Endometrial microvascular endothelial cells (primary cell): ENCODE data around the gene S100A4. TPM values are rescaled to one million over a fixed set of nuclear protein-coding genes. Genes with fewer than 3 reads are reported as not detected.

Source experiments
- in situ Hi-C: cut with HindIII; loops from 2 replicates; pipeline ENCODE4 v1.10.0; 2017; ENCODE audit warnings: low sequenced_read_pairs, low pct_unique_long_range_greater_than_20kb; ENCODE audit errors: inconsistent ontology term
- total RNA-seq: library from RNA; depleted of rRNA; stranded (reverse); fragments of >200 nt; gene quantifications from one replicate; pipeline ENCODE4 v1.2.3, GENCODE V29; 2015; ENCODE audit errors: inconsistent ontology term

Gene S100A4
- total RNA-seq, 1 donor from 2014 or later, result 9.4 TPM

DNA sequence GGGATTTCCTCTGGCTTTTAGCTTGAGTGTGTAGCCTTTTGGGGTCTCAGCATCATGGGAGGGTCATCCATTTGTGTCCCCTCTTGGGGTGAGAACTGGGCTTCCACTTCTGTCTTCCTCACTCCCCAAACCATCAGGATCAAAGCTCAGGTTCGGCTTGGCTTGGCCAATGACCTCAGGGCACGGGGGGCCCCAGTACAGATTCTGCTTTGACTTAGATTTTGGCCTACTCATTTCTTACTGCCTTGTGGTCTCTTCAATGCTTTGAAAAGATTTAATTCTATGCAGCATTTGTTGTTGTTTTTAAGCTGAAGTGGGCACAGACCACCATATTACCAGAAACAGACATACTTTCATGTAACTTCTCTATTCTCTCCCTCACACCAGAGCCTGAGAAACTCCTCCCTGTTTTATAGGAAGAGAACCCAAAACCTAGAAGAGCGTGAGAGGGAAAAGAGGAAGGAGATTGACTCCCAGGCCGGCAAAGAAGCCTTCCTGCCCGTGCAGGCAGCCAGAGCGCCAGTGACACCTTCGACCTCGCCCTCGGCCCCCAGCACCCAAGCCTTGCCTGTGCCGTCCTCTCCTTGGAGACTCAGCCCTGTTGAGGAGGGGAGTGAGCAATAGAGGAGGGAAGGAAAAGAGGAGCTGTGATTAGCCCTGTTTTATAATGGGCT, 5.4 kb upstream of the S100A4 start:
- in situ Hi-C loops, result no loop called here

DNA sequence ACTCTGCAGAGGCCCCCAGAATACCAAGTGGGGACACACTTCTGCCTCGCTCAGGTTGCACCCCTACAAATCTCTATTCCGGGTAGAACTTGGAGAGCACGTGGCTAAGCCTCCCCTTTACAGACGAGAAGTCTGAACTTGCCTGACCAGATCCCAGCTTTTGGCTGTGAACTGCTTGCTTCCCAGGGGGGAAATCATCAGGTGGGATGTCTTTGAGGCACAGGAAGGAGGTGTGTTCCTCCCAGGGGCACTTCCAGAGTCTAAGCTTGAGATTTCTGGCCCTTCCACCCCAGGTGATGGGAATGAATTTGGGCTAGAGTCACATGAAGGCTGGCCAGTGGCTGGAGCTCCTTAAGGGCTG, 4.8 kb upstream of the S100A4 start:
- in situ Hi-C loops, result no loop called here

DNA sequence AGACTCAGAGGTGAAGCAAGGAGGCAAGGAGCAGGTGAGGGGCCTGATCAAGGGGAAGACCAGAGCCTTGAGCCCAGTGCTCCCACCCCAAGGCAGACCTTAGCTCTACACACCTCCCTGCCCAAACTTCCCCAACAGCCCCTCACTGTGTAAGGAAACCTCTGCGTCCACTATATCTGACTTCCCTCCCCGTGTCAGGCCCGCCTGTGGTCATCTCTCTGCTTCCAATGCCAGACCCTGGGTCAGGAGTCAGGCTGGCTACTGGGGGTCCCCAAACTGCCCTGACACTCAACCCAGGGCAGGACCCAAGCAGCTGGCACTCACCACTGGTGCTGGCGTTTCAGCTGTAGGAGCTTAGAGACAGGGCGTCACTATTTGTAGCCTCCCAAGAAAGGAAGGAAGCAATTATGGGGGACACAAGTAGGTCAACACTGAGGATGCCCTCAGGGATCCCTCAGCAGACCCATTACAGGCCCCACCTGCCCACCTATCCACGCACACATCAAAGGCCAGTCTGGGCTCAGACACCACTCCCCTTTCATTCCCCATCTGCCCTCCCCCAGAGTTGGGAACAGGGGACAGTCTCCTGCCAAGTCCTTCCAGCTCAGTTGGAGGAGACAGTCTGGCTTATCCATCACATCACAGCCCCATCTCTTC, 4.3 kb upstream of the S100A4 start:
- in situ Hi-C loops, result no loop called here

DNA sequence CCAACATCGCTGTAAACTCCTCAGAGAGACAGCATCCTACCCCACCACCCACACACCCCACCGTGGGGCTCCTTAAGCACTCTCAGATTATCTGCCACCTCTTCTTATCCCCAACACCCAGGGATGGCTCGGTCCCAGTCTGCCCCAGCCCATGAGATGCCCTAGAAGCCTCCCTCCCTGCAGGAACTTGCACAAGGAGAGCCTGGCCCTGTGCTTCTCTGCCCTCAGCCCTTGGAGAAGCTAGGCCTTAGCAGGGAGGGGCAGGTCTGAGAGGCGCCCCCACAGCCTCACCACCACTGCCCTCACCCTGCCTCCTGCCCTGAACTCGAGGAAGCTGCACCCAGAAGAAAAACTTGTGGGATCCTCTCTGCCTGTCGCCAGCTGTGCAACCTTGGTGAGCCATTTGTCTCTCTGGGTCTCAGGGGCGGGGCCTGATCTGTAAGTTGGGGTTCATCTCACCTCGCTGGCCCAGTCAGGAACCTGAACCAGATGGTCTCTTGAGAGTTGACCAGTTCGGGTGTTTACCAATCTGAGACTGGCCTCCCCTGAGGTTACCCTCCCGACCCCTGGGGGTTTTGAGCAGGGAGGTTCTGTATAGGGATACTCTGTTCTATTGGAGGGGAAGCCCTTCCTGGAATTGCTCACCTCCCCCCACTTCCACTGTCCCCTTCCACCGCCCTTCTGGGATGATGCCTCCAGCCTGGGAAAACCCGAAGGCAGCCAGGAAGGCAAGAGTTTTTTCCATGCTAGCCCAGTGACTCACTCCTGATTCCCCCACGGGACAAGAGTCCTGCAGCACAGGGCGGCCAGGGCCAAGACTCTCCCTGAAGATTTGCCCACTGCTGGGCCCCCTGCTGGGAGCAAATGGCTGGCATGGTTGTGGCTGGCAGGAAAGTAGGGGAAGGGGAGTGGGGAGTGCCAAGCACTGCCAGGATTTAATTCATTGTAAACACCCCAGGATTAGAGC, 3.4 kb upstream of the S100A4 start, which contains the start of gene S100A3:
TSS of gene S100A3 (minus strand) at position 537 of the 967 bp plus-strand sequence. CDS start 773 bp downstream, outside the sequence.
- in situ Hi-C loops, result no loop called here

DNA sequence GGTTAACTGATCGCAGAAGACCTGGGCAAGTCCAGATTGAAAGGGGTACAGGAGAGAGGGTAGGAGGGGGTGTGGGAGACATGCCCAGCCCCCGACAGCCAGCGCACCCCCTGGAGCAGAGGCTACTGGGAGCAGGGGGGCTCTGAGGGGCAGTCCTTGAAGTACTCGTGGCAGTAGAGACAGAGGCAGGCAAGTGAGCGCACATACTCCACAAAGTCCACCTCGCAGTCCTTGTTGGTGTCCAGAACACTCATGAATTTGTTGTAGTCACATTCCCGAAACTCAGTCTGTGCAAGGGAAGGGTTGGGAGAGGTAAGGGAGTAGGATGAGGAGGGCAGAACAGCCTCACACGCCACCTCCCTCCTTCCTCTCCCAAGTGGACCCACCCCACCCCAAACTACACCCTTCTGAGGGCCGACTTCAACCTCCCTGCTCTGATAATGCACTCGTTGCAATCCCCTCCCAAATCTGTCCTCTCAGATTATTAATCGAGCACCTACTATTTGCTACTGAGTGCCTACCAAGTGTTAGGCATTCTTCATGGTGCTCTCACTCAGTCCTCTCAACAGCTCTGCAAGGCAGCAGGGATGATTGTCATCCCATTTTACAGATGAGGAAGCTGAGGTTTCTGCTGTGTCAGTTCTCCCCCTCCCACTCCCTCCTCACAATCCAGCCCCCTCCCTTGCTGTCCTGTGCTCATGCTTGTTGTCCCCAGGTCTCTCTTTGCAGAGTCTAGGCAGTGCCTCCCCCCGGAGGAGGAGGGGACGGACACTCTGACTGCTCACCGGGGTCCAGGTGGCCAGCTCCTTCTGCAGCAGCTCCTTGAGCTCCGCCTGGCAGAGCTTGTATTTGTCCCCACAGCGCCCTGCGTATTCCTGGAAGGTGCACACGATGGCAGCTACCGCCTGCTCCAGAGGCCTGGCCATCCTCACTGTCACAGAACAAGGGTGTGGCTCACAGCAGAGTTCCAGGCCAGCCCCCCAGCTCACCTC, 2.2 kb upstream of the S100A4 start:
- in situ Hi-C loops, result no loop called here

DNA sequence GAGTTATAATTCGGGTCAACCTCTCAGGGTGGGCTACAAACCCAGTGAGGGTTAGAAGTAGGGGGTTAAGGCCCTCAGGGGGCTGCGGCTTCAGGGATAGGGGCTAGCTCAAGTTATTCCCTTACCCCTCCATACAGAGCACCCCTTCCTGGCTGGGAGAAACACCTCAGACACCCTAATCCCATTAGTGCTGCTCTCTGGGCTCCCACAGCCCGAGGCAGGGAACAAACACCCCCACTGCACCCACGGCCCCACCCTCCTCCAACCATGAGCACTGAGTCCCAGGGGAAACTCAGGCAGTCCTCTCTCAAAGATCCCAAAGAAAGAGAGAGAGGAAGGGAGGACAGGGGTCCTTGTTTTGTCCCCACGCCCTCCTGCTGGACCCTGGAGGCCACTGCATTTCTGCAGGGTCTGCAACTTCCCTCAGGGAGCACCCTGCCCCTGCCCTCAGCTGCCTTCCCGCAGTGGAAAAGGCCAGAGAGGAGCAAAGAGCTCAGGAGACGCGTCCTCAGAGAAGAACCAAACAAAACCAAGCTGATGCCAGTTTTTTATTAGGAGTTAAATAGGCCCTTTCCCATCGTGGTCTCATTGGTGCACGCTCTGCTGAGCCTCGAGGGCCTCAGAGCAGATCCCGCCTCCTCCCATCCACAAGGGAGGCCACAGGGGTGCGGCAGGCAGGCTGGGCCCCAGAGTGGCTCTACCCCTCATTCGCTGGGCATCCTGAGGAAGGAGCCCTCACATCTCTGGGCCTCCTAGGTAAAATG, 1.4 kb upstream of the S100A4 start:
- in situ Hi-C loops, result no loop called here

DNA sequence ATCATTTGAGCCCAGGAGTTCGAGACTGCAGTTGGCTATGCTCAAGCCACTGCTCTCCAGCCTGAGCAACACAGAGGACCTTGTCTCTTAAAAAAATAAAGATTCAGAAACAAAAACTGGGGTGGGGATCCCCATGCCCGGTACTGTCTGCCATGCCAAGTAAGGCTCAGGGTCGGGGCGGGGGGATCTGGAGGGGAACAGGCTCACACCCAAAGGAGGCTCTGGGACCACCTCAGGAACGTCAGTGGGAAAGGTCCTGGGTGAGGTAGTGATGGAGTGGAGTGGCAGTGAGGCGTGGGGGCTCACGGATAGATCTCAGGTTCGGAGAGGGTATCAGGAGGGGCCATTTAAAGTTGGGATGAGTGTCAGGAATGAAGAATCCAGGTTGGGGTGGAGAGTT, 765 bp upstream of the S100A4 start:
- in situ Hi-C loops, result no loop called here

DNA sequence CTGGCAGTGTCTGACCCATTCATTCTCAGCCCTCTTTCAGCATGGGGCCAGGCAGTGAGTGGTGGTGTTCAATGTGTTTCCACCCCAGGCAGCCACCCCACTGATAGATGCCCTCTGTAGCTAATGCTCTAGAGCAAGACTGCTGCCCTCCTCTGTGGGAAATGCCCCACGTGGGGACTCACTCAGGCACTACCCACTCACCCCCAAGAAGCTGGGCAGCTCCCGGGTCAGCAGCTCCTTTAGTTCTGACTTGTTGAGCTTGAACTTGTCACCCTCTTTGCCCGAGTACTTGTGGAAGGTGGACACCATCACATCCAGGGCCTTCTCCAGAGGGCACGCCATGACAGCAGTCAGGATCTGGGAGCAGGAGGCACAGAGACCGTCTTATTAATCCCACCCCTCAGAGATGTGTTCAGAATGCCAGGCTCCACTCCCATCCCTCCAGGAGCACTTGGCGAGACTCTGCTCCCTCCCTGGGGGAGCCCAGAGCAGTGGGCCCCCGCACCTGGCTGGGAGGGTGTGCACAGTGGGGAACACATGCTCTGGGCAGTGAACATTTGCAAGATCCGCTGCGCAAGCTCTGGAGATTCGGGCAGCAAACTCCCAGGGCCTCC, 1.0 kb downstream of the S100A4 start:
- in situ Hi-C loops, result no loop called here

DNA sequence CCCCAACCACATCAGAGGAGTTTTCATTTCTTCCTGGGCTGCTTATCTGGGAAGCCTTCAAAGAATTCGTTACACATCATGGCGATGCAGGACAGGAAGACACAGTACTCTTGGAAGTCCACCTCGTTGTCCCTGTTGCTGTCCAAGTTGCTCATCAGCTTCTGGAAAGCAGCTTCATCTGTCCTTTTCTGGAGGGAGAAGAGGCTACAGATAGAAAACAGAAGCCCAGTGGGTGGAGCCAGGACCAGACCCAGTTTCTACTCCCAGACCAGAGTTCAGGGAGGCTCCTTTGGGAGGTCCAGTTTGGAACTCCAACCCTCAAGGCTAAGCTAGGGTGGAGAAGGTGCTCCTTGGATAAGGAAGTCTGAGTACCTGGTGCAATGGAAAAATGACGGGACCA, 1.9 kb downstream of the S100A4 start:
- in situ Hi-C loops, result no loop called here

DNA sequence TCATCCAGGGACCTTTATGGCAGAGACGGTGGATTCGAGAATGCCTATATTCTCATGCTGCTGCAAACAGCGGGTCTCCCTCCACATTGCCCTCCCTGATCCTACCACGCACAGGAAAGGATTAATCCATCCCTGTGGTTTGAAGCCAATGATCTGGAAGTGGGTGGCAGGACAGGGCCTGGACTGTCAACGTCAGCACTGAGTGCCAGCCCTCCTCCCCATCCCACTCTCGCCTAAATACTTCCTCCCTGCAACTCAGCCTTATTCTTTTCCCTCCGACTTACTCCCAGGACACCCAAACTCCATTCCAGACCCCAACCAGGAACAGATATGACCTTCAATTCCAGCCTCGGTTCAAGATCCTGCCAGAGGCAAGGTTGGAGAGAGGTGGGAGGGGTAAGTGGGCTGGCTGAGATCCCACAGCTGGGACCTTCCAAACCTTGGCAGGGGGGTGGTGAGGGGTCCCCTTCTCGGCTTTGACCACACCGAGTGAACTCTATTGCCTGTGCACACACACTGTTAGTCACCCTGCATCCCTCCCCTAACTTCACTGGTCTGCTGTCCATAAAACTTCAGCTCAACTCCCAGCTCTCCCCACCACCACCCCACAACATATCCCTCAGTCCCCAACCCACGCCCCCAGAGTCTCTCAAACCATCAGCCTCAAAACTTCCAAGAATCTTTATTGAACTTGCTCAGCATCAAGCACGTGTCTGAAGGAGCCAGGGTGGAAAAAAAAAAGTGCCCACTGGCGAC, 2.5 kb downstream of the S100A4 start:
- in situ Hi-C loops, result no loop called here

DNA sequence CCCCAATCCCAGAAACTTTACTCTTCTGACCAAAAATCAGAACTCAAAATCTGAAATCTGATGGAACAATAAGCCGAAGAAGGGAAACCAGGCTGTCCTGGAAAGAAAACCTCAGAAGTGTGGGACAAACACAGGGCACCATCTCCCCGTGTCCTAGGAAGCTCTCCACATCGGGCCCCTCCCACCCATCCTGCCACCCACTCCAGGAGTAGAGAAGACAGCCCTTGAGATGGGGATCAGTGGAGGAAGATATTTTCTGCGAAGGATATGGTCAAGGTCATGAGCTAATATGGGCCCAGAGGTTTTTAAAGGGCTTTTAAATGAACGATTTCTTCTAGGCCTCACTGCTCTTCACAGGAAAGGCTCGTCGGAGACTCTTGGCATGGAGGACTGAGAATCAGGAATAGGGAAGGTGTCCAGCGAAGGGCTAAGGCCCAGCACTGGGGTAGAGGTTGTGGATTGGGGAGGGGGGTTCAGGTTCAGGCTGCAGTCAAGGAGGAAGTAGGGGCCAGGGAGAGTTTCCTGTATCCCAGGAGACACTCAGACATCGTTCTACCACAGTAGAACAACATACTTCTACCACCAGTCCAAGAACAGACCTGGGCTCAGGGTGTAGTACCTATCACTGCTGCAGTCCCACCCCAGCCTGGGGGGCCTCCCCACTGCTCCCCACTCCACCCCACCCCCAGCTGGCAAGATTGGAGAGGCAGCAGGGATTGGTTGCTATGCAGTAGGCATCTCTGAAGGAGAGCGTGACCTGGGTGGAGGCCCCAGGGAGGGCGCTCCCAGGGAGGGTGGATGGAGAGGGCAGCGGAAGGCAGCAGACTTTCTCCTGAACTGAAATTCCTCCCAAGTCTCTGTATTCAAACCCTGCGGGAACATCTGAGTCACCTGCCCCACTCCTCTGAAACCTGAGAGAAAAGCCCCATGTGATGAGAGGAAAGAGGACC, 3.7 kb downstream of the S100A4 start:
- in situ Hi-C loops, result no loop called here

DNA sequence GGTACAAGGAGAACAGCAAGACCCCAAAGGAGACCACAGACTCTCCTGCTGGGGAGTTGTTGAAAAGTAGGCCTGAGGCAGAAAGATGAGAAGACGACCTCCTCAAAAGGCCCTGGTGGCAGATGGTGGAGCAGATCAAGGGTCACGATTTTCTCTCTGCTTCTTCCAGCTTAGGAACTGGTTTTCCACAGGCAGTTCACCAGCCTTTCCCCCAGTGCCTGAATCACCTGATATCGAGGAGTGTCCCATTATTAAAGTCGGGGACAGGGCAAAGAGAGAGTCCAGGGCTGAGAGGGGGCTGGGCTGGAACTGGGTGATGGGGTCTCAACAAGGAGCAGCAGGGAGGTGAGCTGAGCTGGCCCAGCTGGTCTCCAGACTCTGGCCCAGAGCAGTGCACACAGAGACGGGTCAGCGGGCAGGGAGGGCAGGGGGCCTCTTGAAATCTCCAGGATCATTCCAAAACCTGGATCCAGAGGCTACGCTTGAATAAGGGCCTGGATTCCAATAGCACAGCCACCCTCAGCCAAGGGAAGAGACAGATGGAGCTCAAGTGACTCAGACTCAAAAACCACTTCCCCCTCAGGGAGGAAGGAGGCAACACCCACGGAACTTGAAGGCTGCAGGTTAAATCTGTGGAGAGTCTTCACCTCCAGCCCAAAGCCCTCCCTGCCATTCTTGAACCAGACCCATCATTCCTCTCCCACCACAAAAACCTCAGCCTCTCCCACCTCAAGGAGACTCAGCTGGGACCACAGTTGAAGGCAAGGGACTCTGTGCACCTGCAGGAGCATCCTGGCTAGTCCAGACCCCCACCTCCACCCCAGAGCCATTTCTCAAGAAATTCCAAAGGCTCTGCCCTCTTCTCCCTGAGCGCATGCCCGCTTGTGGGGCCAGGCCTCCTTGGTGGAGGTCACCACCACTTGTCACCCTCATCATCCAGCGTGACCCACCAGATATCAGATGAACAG, 4.9 kb downstream of the S100A4 start, which contains the start of gene S100A5:
TSS of gene S100A5 (minus strand) at position 541 of the 968 bp plus-strand sequence. CDS start 743 bp downstream, outside the sequence.
- in situ Hi-C loops, result no loop called here

DNA sequence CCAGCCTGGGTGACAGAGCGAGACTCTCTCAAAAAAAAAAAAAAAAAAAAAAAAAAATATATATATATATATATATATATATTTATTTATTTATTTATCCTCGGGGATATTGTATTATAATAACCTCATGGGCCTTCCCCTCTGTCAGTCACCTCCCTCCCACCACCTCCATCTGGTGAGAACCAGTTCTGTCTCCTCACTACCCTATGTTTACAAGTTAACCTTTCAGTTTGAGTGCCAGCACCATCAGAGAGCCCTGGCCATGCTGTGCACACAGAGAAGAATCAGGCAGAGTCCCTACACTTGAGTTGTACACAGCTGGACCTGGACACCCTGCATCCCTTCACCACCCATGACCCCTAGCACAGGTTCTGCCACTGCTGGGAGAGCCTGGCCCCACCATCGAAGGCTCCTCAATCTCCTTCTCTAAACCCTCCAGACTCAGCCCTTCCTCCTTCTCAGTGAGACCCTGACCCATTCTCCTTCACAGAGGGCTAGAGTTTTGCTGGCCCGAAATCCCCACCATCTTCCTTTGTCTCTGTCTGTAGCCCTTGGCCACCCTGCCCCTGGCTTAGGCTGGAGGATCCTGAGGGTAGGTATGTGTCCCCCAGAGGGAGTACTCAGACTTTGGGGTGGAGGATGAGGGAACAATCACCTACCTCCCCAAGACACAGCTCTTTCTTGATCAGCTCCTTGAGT, 6.1 kb downstream of the S100A4 start:
- in situ Hi-C loops, result no loop called here

DNA sequence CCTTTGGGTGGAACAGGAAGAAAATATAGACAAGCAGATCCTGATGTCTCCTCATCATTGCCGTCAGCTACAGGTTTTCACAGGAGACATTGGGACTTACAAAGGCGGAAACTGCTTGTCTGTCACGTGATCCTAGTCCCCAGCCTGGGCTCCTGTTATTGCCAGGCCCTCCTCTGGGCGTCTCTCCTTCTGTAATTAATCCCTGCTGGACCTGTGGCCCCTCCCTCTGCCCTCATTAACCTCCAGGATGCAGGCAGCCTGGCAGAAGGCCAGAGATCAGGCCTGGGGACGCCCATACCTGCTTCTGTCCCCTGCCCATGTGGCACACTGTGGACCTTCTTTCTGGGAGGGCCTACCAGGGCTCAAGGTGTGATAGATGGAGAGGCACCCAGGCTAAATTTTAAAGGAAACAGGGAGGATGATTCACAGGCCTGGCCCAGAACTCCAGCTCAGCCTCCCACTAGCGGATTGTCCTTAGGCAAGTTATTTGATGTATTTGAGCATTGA, 7.2 kb downstream of the S100A4 start:
- in situ Hi-C loops, result no loop called here
